ENCODE measurements around the gene WDR45. TPM values are rescaled to one million over a fixed set of nuclear protein-coding genes. Genes with fewer than 3 reads are reported as not detected.
"Not testable (repeated sequence)": the region's sequence is repeated elsewhere in the genome, so short reads cannot be mapped to it uniquely, and the experiment has no call there.

WDR45 gene
- 100 to 1,000 TPM in 2 of 4 donors, 10 to 100 TPM in 2; 64.2 to 133 (median 86.9) TPM for total RNA-seq

DNA sequence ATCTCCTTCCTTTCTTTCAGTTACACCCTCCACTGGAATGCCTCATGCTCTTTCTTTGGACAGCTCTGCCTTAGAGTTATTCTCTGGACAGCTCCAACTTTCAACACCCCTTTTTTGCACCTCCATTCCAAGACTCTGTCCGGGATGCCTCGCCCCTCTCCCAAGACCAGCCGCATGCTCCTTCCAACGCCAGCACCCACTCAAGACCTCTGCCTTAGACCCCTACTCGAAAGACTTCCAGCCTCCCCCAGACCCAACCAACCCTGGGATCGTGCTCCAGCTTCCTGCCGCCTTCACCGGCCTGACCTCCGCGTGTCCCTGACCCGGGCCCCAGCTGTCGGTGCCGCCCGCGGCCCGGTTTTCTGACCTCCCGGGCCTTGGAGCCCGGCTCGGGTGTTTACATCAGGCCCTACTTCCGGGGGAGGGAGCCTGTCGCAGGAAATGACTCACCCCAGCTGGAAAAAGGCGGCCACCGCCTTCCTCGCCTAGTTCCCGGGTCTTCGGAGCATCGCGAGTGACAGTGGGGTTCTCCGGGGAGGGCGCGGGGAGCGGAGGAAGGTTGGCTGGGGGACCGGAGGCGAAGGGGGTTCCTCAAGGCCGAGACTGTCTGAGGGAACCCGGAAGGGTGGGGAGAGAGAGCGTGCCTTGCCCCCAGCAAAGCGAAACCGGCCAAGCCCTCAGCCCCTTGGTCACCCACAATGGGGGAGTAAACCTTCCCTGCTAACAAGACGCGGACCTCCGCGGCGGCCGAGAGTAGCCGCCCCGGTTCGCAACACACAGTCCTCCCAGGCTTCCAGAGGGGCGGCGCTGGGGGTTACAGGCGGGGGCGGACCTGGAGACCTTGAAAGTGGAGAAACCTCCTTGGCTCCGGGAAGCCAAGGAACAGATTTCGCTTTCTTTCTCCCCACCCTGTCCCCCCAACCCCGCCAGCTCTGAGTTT lies at the start of gene WDR45:
WDR45 (minus strand) TSS at position 399 of the 940 bp plus-strand sequence. CDS start 1,792 bp downstream, outside the sequence.
- peak; percentile 69 to 87 (median 80) for DNase-seq
- TF ChIP-seq CTCF (IDR thresholded peaks at IDR 0.05) = no peak
- peak; percentile 69 to 70 for TF ChIP-seq POLR2A (IDR thresholded peaks at IDR 0.05)

GRCh38 chrX:49129427-49129826 lies 49.7 kb upstream of the WDR45 start:
- H3K27ac ChIP-seq = no peak overlapping the region
- no peaks in the 10 kb centered on the region for H3K9me3 ChIP-seq
- DNase-seq = peak in 1 of 3 donors; percentile 34
- H3K36me3 ChIP-seq = no peaks in the 10 kb centered on the region
- TF ChIP-seq POLR2A (IDR thresholded peaks at IDR 0.05) = no peak
- H3K27me3 ChIP-seq = no peaks in the 10 kb centered on the region
- no peaks in the 10 kb centered on the region for H3K4me1 ChIP-seq
- H3K4me3 ChIP-seq = no peak overlapping the region

More for the DNA sequence above, at the start of gene WDR45:
- Histone ChIP-seq H3K36me3 (peaks cover 0 to 13% (median 0%) of the 10 kb centered on the region in 3 donors), H3K9me3 (no peaks in the 10 kb centered on the region), H3K4me1 (no peaks in the 10 kb centered on the region), H3K4me3 (peak within 1 kb of the TSS; percentile 56 to 78 (median 70)), H3K27me3 (no peaks in the 10 kb centered on the region), H3K27ac (peak within 1 kb of the TSS; percentile 86 to 96 (median 96))

GRCh38 chrX:49127742-49128258 lies 48.1 kb upstream of the WDR45 start:
- H3K36me3 ChIP-seq, DNase-seq, H3K4me3 ChIP-seq, H3K27me3 ChIP-seq, H3K9me3 ChIP-seq, H3K4me1 ChIP-seq, H3K27ac ChIP-seq: not testable (repeated sequence)

- H3K4me3 ChIP-seq = peak overlapping the region; percentile 52 to 80 (median 69)
- H3K27ac ChIP-seq = peak overlapping the region in 1 of 4 donors; percentile 67
These were observed 42.8 kb upstream of the WDR45 start for GRCh38 chrX:49122499-49122898.

DNA sequence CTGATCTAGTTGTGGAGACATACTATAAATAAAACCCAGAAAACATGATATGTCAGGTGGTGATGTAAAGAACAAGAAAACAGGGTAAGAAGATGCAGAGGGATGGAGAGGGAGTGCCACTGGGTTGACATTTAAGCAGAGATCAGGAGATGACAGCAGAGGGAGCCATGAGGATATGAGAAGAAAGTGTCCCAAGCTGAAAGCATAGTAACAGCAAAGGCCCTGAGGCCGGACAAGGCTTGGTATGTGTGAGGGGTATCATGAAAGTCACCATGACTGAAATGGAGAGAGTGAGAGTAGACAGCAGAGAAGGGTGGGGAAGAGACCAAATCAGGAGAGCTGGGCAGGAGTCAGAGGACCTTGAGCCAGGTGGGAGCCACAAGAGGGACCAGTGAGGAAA lies 40.4 kb upstream of the WDR45 start:
- H3K27me3 ChIP-seq = no peaks in the 10 kb centered on the region
- DNase-seq = no peak
- H3K36me3 ChIP-seq = peaks cover 0 to 30% (median 0%) of the 10 kb centered on the region in 3 donors
- H3K4me3 ChIP-seq = no peak overlapping the region
- no peaks in the 10 kb centered on the region for H3K9me3 ChIP-seq
- TF ChIP-seq CTCF (IDR thresholded peaks at IDR 0.05) (peak in 2 of 6 experiments; percentile 7 to 16), POLR2A (IDR thresholded peaks at IDR 0.05) (no peak)
- no peak overlapping the region for H3K27ac ChIP-seq
- no peaks in the 10 kb centered on the region for H3K4me1 ChIP-seq

More at GRCh38 chrX:49122499-49122898, 42.8 kb upstream of the WDR45 start:
- H3K36me3 ChIP-seq = peaks cover 0 to 21% (median 0%) of the 10 kb centered on the region in 3 donors
- H3K27me3 ChIP-seq = no peaks in the 10 kb centered on the region
- DNase-seq = no peak
- no peaks in the 10 kb centered on the region for H3K9me3 ChIP-seq
- no peaks in the 10 kb centered on the region for H3K4me1 ChIP-seq
- TF ChIP-seq POLR2A (IDR thresholded peaks at IDR 0.05) (no peak), CTCF (IDR thresholded peaks at IDR 0.05) (no peak)

DNA sequence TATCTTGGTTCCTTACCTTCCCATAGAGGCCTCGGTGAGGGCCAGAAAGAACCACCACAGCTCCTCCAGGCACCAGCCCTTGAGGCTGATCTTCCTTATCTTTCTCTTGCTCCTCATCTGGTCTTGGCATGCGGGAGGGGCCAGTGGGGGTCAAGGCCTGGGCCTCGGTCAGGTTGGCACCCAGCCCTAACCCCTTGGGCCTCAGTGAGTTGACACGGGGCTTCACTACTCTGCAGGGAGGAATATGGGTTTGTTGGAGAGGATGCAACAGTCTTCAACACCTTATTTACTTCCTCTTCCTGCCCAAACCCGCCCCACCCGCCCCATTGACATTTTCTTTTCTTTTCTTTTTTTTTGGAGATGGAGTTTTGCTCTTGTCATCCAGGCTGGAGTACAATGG lies 37.9 kb upstream of the WDR45 start:
- H3K9me3 ChIP-seq = no peaks in the 10 kb centered on the region
- no peak overlapping the region for H3K27ac ChIP-seq
- H3K27me3 ChIP-seq = no peaks in the 10 kb centered on the region
- no peak overlapping the region for H3K4me3 ChIP-seq
- peaks cover 0 to 43% (median 0%) of the 10 kb centered on the region in 3 donors for H3K36me3 ChIP-seq
- TF ChIP-seq CTCF (IDR thresholded peaks at IDR 0.05) (no peak), POLR2A (IDR thresholded peaks at IDR 0.05) (no peak)
- no peaks in the 10 kb centered on the region for H3K4me1 ChIP-seq
- DNase-seq = no peak

Data from Peyer's patch (tissue), 4 donors.